ENCODE results near the gene KRTAP2-2.

DNA sequence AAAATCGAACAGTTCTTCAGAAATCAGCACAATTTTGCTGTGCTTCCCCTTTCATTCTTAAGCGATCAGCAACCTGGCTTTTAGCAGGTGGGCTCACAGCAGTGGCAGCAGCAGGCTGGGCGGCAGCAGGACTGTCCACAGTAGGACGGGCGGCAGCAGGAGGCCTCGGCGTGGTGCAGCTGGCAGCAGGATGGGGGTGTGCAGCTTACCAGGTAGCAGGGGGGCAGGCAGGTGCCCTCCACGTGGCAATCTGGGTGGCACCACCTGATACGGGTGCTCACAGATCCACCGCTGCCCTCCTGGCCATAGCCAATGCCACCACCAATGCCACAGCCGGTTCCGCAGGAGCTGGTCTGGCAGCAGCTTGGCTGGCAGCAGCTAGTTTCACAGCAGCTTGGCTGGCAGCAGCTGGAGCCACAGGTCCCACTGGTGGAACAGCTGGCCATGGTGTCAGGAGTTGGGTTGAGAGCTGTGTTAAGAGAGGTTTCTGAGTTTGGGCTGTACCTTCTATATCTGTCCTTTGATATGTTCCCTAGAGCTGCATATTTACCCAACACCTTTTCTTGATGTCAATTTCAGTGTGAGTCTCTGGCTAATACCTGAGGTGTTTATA is 25.3 kb downstream of the KRTAP2-2 start, which contains the start of gene KRTAP1-4:
- TF ChIP-seq POLR2A (IDR thresholded peaks at IDR 0.05; ENCODE audit: low read depth, low read length): no peak
- TF ChIP-seq POLR2AphosphoS5 (IDR thresholded peaks at IDR 0.05; ENCODE audit: low read depth, low read length): no peak

All from GM12891 (cell line).